ENCODE results near the gene WDFY4. TPM values are rescaled to one million over a fixed set of nuclear protein-coding genes. Genes with fewer than 3 reads are reported as not detected.

The WDFY4 gene
- total and polyA plus RNA-seq, 7 donors, result 0.23 to 1.3 (median 0.69) TPM

GRCh38 chr10:48884179-48885045 is 199.7 kb downstream of the WDFY4 start:
- 80 to 82% (median 80%) methylated on average over 9 of the region's 9 CpGs for WGBS, 3 donors
- intact Hi-C loops (cut with DNase I), result no loop called here
- ATAC-seq, result no peak

GRCh38 chr10:48885376-48885775 is 200.7 kb downstream of the WDFY4 start:
- no peaks in the 10 kb centered on the region for H3K4me1 ChIP-seq
- intact Hi-C loops (cut with DNase I), result no loop called here
- peak; percentile 22 for TF ChIP-seq CTCF (IDR thresholded peaks at IDR 0.05)
- no peak overlapping the region for H3K27ac ChIP-seq
- H3K9me3 ChIP-seq, result no peaks in the 10 kb centered on the region
- no peaks in the 10 kb centered on the region for H3K36me3 ChIP-seq (ENCODE audit: insufficient read depth in 1 of 2, low read depth in 1 of 2)
- no peak for DNase-seq
- ATAC-seq, result no peak
- 36 to 45% (median 41%) methylated on average over 2 of the region's 2 CpGs for WGBS, 3 donors
- no peak overlapping the region for H3K4me3 ChIP-seq
- H3K27me3 ChIP-seq (ENCODE audit: insufficient read depth in 3 of 3, low read length in 2 of 3), result no peaks in the 10 kb centered on the region

More at GRCh38 chr10:48884179-48885045, 199.7 kb downstream of the WDFY4 start:
- Histone ChIP-seq H3K27me3 (ENCODE audit: insufficient read depth in 3 of 3, low read length in 2 of 3) (no peaks in the 10 kb centered on the region), H3K9me3 (no peaks in the 10 kb centered on the region), H3K36me3 (ENCODE audit: insufficient read depth in 1 of 2, low read depth in 1 of 2) (no peaks in the 10 kb centered on the region), H3K4me1 (no peaks in the 10 kb centered on the region), H3K27ac (no peak overlapping the region), H3K4me3 (no peak overlapping the region)
- DNase-seq, result no peak
- TF ChIP-seq CTCF (IDR thresholded peaks at IDR 0.05), result no peak

GRCh38 chr10:48887982-48888381 is 203.3 kb downstream of the WDFY4 start:
- DNase-seq (no peak), ATAC-seq (no peak)
- no peaks in the 10 kb centered on the region for H3K27me3 ChIP-seq (ENCODE audit: insufficient read depth in 3 of 3, low read length in 2 of 3)
- H3K27ac ChIP-seq, result no peak overlapping the region
- H3K4me1 ChIP-seq, result no peaks in the 10 kb centered on the region
- 71 to 82% (median 79%) methylated on average over 1 of the region's 1 CpG for WGBS, 3 donors
- intact Hi-C loops (cut with DNase I), result no loop called here
- H3K4me3 ChIP-seq, result no peak overlapping the region
- H3K36me3 ChIP-seq (ENCODE audit: insufficient read depth in 1 of 2, low read depth in 1 of 2), result no peaks in the 10 kb centered on the region
- no peak for TF ChIP-seq CTCF (IDR thresholded peaks at IDR 0.05)
- no peaks in the 10 kb centered on the region for H3K9me3 ChIP-seq

GRCh38 chr10:48890888-48891850 is 206.5 kb downstream of the WDFY4 start:
- H3K4me1 ChIP-seq, result no peaks in the 10 kb centered on the region
- H3K4me3 ChIP-seq, result no peak overlapping the region
- no peak overlapping the region for H3K27ac ChIP-seq
- ATAC-seq (no peak), DNase-seq (no peak)
- no peaks in the 10 kb centered on the region for H3K36me3 ChIP-seq (ENCODE audit: insufficient read depth in 1 of 2, low read depth in 1 of 2)
- no peaks in the 10 kb centered on the region for H3K27me3 ChIP-seq (ENCODE audit: insufficient read depth in 3 of 3, low read length in 2 of 3)
- no peaks in the 10 kb centered on the region for H3K9me3 ChIP-seq
- TF ChIP-seq CTCF (IDR thresholded peaks at IDR 0.05), result no peak
- intact Hi-C loops (cut with DNase I), result no loop called here
- 80 to 88% (median 84%) methylated on average over 11 of the region's 11 CpGs for WGBS, 3 donors
